ENCODE measurements around the gene PRH1.

Gene PRH1

DNA sequence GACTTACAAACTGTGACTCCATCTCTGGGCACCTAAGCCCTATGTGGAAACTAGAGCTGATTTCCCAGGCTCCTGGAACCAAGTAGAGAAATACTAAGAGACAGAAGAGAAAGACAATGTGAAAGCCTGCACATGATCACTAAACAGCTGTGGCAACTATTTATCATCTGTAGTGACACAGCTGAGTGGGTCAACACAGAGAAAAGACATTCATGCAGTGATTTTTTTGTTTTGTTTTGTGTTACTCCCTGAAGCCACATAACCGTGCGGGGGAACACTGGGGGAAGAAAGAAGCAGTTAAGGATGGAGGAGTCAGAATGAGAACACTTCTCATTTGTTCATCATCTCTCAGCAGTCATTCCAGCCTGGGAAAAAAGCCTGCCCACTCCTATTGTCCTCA, 36.3 kb downstream of the PRH1 start:
- no peak for DNase-seq (ENCODE audit: low spot score)
- no peak overlapping the region for H3K27ac ChIP-seq

GRCh38 chr12:10842862-10843261, 41.2 kb downstream of the PRH1 start:
- no peak overlapping the region for H3K27ac ChIP-seq
- DNase-seq (ENCODE audit: low spot score): no peak
- TF ChIP-seq, protein P1, sequence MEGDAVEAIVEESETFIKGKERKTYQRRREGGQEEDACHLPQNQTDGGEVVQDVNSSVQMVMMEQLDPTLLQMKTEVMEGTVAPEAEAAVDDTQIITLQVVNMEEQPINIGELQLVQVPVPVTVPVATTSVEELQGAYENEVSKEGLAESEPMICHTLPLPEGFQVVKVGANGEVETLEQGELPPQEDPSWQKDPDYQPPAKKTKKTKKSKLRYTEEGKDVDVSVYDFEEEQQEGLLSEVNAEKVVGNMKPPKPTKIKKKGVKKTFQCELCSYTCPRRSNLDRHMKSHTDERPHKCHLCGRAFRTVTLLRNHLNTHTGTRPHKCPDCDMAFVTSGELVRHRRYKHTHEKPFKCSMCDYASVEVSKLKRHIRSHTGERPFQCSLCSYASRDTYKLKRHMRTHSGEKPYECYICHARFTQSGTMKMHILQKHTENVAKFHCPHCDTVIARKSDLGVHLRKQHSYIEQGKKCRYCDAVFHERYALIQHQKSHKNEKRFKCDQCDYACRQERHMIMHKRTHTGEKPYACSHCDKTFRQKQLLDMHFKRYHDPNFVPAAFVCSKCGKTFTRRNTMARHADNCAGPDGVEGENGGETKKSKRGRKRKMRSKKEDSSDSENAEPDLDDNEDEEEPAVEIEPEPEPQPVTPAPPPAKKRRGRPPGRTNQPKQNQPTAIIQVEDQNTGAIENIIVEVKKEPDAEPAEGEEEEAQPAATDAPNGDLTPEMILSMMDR (IDR thresholded peaks at IDR 0.05): no peak
- no peak overlapping the region for H3K4me3 ChIP-seq

More for the DNA sequence above, 36.3 kb downstream of the PRH1 start:
- H3K4me3 ChIP-seq: no peak overlapping the region
- TF ChIP-seq, protein P1 (IDR thresholded peaks at IDR 0.05): no peak

- Histone ChIP-seq H3K4me3 (no peak overlapping the region), H3K27ac (no peak overlapping the region)
- TF ChIP-seq, protein P1 (IDR thresholded peaks at IDR 0.05): no peak
- DNase-seq (ENCODE audit: low spot score): no peak
Observed at GRCh38 chr12:10838461-10838860, 45.6 kb downstream of the PRH1 start.
